HepG2 (cell line): ENCODE data around the gene SDC1. TPM values are rescaled to one million over a fixed set of nuclear protein-coding genes. Genes with fewer than 3 reads are reported as not detected.

Experiments
- CENPT ChIP-seq: sonication (generic); formaldehyde crosslinking; IDR thresholded peaks from 2 replicates; pipeline ENCODE4 v1.8.0; 2022; ENCODE audit warnings: low read depth, mild to moderate bottlenecking, moderate library complexity, missing genetic modification reagents
- FOXC1 ChIP-seq: sonication (generic); formaldehyde crosslinking; IDR thresholded peaks from 2 replicates; pipeline ENCODE4 v1.8.0; 2022; ENCODE audit warnings: mild to moderate bottlenecking, missing genetic modification reagents, borderline replicate concordance
- FOXM1 ChIP-seq: sonication (generic); formaldehyde crosslinking; IDR thresholded peaks from 2 replicates; pipeline ENCODE4 v1.5.0; 2020; ENCODE audit warnings: missing genetic modification reagents
- GMEB2 ChIP-seq: IDR thresholded peaks from 2 replicates; pipeline ENCODE4 v1.6.1; 2016; ENCODE audit warnings: missing biosample characterization, missing genetic modification reagents, low read depth
- JUNB ChIP-seq: sonication (generic); formaldehyde crosslinking; IDR thresholded peaks from 2 replicates; pipeline ENCODE4 v1.8.0; 2022; ENCODE audit warnings: missing genetic modification reagents, mild to moderate bottlenecking, borderline replicate concordance
- KLF6 ChIP-seq: IDR thresholded peaks from 2 replicates; pipeline ENCODE4 v1.8.0; 2016; ENCODE audit warnings: missing biosample characterization, missing genetic modification reagents
- NBN ChIP-seq: fragments of 450-650 bp; conservative IDR thresholded peaks from 2 replicates; pipeline ENCODE4 v1.6.1; 2017
- NFE2L1 ChIP-seq: sonication (generic); formaldehyde crosslinking; IDR thresholded peaks from 2 replicates; pipeline ENCODE4 v1.4.0; 2020; ENCODE audit warnings: missing genetic modification reagents, mild to moderate bottlenecking, borderline replicate concordance
- NKX3-1 ChIP-seq: sonication (generic); formaldehyde crosslinking; IDR thresholded peaks from 2 replicates; pipeline ENCODE4 v1.5.0; 2020; ENCODE audit warnings: missing genetic modification reagents
- RBAK ChIP-seq: sonication (generic); formaldehyde crosslinking; IDR thresholded peaks from 2 replicates; pipeline ENCODE4 v1.5.1; 2020; ENCODE audit warnings: mild to moderate bottlenecking, missing genetic modification reagents
- ZBTB39 ChIP-seq: sonication (generic); formaldehyde crosslinking; IDR thresholded peaks from 2 replicates; pipeline ENCODE4 v1.5.0; 2020; ENCODE audit warnings: missing genetic modification reagents
- ZBTB42 ChIP-seq: sonication (generic); formaldehyde crosslinking; IDR thresholded peaks from 2 replicates; pipeline ENCODE4 v1.5.0; 2020; ENCODE audit warnings: mild to moderate bottlenecking, missing genetic modification reagents
- ZNF274 ChIP-seq: sonication (generic); formaldehyde crosslinking; IDR thresholded peaks from 2 replicates; pipeline ENCODE4 v1.5.1; 2020; ENCODE audit warnings: mild to moderate bottlenecking, missing genetic modification reagents
- ZNF576 ChIP-seq: sonication (generic); formaldehyde crosslinking; IDR thresholded peaks from 2 replicates; pipeline ENCODE4 v1.4.0; 2020; ENCODE audit warnings: mild to moderate bottlenecking, missing genetic modification reagents
- ZNF616 ChIP-seq: sonication (generic); formaldehyde crosslinking; IDR thresholded peaks from 2 replicates; pipeline ENCODE4 v1.5.0; 2020; ENCODE audit warnings: low read depth, mild to moderate bottlenecking, missing genetic modification reagents
- ZNF784 ChIP-seq: sonication (generic); formaldehyde crosslinking; IDR thresholded peaks from 2 replicates; pipeline ENCODE4 v1.5.1; 2020; ENCODE audit warnings: missing genetic modification reagents, mild to moderate bottlenecking, borderline replicate concordance
- ZSCAN22 ChIP-seq: sonication (generic); formaldehyde crosslinking; IDR thresholded peaks from 2 replicates; pipeline ENCODE4 v1.4.0; 2020; ENCODE audit warnings: mild to moderate bottlenecking, missing genetic modification reagents
- polyA plus RNA-seq, 8 experiments: library from polyadenylated mRNA; depleted of rRNA in 3 of 8; stranded (reverse) in 7 of 8; unstranded in 1 of 8; fragments of >200 nt; fragmentation: Illumina TruSeq in 4 of 8; extraction: Trizol in 4 of 8; gene quantifications; 2 replicates each; pipeline versions ENCODE4 v1.2.1 to v1.2.3, GENCODE V29; 2011 to 2016; ENCODE audit warnings: low read depth in 4 of 8, missing spikeins in 1 of 8, mixed read lengths in 1 of 8; ENCODE audit not compliant: insufficient read depth in 1 of 8
- total RNA-seq, 5 experiments: library from RNA; depleted of rRNA; stranded (reverse); fragments of >200 nt; fragmentation: Illumina TruSeq; extraction: Trizol; gene quantifications; 2 replicates each; pipeline ENCODE4 v1.2.3, GENCODE V29; 2016; ENCODE audit warnings: low read depth in 1 of 5
- TF ChIP-seq, protein P1 (sequence below): sonication (generic); formaldehyde crosslinking; conservative IDR thresholded peaks from 2 replicates; pipeline ENCODE4 v1.4.0; 2020; ENCODE audit warnings: mild to moderate bottlenecking, missing genetic modification reagents, moderate library complexity
- TF ChIP-seq, protein P2 (sequence below): sonication (generic); formaldehyde crosslinking; IDR thresholded peaks from 2 replicates; pipeline ENCODE4 v1.8.0; 2022; ENCODE audit warnings: mild to moderate bottlenecking, missing genetic modification reagents, borderline replicate concordance

SDC1 gene
- total and polyA plus RNA-seq, 2 of the 13 experiments (the other 11 are each of a cell fraction or from before 2014, with no cell fraction given), result 108 to 119 TPM

DNA sequence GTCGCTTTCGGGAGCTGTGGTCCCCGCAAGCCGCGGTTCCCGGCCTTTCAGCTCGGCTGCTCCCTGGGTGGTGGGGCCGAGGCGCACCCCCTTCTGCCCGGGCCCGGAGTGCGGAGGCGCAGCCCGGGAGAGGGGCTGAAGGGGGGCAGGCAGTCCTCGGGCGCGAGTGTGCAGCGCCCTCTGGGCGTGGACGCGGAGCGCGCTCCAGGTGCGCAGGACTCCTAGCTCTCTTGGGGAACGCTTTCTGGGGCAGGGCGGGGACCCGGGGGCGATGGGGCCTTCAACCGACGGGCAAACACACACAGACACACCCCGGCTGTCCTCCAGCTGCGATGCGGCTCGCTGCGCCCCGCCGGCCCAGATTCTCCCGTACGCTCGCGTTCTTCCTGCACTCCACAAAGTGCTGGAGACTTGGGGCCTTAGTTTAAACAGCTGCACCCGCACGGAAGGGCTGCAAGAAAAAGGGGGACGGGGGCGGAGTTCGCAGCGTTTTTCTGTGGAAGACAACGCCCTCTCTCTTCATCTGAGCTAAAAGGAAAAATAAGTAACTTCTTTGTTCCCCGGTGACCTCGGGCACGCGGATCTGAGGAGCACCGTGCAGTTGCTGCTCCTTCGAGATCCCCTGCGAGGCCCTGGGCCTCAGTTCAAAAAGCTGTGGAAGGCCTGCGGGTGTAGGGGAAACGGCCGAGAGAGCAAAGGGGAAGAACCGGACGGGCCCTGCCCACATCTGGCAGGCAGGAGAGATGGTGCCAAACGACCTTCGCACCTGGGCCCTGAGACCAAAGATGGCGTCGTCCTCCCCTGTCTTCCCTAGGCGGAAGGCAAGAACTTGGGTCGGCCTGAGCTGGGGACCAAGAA, 593 bp upstream of the SDC1 start (continued):
- no peak; the same call in 1 of the 2 replicates for TF ChIP-seq KLF6 (CRISPR knock-in tag)
- 0 out of 2 replicates have a peak, but pooled peaks have one; percentile 63 for TF ChIP-seq ZBTB39
- no peak for TF ChIP-seq ZSCAN22 (CRISPR knock-in tag)
- TF ChIP-seq NKX3-1, result 0 out of 2 replicates have a peak, but pooled peaks have one; percentile 19
- peak; percentile 84 for TF ChIP-seq FOXC1 (CRISPR knock-in tag)
- 0 out of 2 replicates have a peak, but pooled peaks have one; percentile 31 for TF ChIP-seq GMEB2 (CRISPR knock-in tag)
- peak; percentile 66; the same call in 1 of the 2 replicates for TF ChIP-seq ZNF784 (CRISPR knock-in tag)
- TF ChIP-seq ZBTB42 (CRISPR knock-in tag), result peak; percentile 88
- no peak for TF ChIP-seq RBAK (CRISPR knock-in tag)
- TF ChIP-seq NBN, result no peak
- no peak for TF ChIP-seq JUNB (CRISPR knock-in tag)
- TF ChIP-seq CENPT, result no peak
- TF ChIP-seq NFE2L1 (CRISPR knock-in tag), result no peak
- TF ChIP-seq ZNF274 (CRISPR knock-in tag), result no peak; the same call in 1 of the 2 replicates
- no peak for TF ChIP-seq FOXM1 (CRISPR knock-in tag)
- TF ChIP-seq, protein P1, sequence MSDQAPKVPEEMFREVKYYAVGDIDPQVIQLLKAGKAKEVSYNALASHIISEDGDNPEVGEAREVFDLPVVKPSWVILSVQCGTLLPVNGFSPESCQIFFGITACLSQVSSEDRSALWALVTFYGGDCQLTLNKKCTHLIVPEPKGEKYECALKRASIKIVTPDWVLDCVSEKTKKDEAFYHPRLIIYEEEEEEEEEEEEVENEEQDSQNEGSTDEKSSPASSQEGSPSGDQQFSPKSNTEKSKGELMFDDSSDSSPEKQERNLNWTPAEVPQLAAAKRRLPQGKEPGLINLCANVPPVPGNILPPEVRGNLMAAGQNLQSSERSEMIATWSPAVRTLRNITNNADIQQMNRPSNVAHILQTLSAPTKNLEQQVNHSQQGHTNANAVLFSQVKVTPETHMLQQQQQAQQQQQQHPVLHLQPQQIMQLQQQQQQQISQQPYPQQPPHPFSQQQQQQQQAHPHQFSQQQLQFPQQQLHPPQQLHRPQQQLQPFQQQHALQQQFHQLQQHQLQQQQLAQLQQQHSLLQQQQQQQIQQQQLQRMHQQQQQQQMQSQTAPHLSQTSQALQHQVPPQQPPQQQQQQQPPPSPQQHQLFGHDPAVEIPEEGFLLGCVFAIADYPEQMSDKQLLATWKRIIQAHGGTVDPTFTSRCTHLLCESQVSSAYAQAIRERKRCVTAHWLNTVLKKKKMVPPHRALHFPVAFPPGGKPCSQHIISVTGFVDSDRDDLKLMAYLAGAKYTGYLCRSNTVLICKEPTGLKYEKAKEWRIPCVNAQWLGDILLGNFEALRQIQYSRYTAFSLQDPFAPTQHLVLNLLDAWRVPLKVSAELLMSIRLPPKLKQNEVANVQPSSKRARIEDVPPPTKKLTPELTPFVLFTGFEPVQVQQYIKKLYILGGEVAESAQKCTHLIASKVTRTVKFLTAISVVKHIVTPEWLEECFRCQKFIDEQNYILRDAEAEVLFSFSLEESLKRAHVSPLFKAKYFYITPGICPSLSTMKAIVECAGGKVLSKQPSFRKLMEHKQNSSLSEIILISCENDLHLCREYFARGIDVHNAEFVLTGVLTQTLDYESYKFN, result 0 out of 2 replicates have a peak, but pooled peaks have one; percentile 11
- TF ChIP-seq, protein P2, sequence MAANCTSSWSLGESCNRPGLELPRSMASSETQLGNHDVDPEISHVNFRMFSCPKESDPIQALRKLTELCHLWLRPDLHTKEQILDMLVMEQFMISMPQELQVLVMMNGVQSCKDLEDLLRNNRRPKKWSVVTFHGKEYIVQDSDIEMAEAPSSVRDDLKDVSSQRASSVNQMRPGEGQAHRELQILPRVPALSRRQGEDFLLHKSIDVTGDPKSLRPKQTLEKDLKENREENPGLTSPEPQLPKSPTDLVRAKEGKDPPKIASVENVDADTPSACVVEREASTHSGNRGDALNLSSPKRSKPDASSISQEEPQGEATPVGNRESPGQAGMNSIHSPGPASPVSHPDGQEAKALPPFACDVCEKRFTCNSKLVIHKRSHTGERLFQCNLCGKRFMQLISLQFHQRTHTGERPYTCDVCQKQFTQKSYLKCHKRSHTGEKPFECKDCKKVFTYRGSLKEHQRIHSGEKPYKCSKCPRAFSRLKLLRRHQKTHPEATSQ (CRISPR knock-in tag), result no peak
- TF ChIP-seq ZNF616 (CRISPR knock-in tag), result no peak
- no peak for TF ChIP-seq ZNF576 (CRISPR knock-in tag)
